A673 (cell line): ENCODE results near the gene GLYATL3. TPM values are rescaled to one million over a fixed set of nuclear protein-coding genes. Genes with fewer than 3 reads are reported as not detected.

Experiments
- Bru-seq: library from RNA; stranded (reverse); fragments of 400-500 nt; gene quantifications from one replicate; lab custom pipeline; 2021; lab: Mats Ljungman, UMichigan
- BruChase-seq, 2 experiments: library from RNA; stranded (reverse); fragments of 400-500 nt; gene quantifications; one replicate each; lab custom pipeline; 2021; lab: Mats Ljungman, UMichigan
- BruUV-seq: library from RNA; stranded (reverse); fragments of 400-500 nt; replicated peaks from 2 replicates; lab custom pipeline; 2021; lab: Mats Ljungman, UMichigan
- CTCF ChIA-PET: fragments of 300-600 bp; sonication (Branson Sonifier 250); formaldehyde crosslinking; loops from one replicate; lab custom pipeline; 2022; ENCODE audit warnings: antibody characterized with exemption; lab: Charles Lee
- POLR2A ChIA-PET: fragments of 300-600 bp; sonication (Branson Sonifier 250); formaldehyde crosslinking; loops from one replicate; lab custom pipeline; 2022; ENCODE audit warnings: antibody characterized with exemption; ENCODE audit not compliant: low non-redundant PET; lab: Charles Lee
- DNase-seq: peaks from one replicate; pipeline ENCODE4 v3.0.0-alpha.2; 2015; ENCODE audit warnings: low spot score
- H3K27ac ChIP-seq: fragments of 200-600 bp; sonication (generic); 2 replicates; pipeline ENCODE4 v1.5.1; 2016; ENCODE audit warnings: mixed run types, low read depth, mild to moderate bottlenecking, mixed read lengths, antibody characterized with exemption, low read length; ENCODE audit not compliant: poor library complexity, severe bottlenecking
- H3K27me3 ChIP-seq: fragments of 200-600 bp; sonication (generic); replicated peaks from 2 replicates; pipeline ENCODE4 v1.6.1; 2017; ENCODE audit warnings: mixed run types, low read depth, mild to moderate bottlenecking, mixed read lengths, antibody characterized with exemption, low read length; ENCODE audit not compliant: insufficient read depth, poor library complexity
- H3K36me3 ChIP-seq: fragments of 200-600 bp; sonication (generic); 2 replicates; pipeline ENCODE4 v1.6.1; 2016; ENCODE audit warnings: mixed run types, mild to moderate bottlenecking, mixed read lengths, antibody characterized with exemption, low read length; ENCODE audit not compliant: insufficient read depth, poor library complexity, severe bottlenecking
- H3K4me1 ChIP-seq: fragments of 200-600 bp; sonication (generic); 2 replicates; pipeline ENCODE4 v1.6.1; 2017; ENCODE audit warnings: mixed run types, mild to moderate bottlenecking, mixed read lengths, antibody characterized with exemption, low read length; ENCODE audit not compliant: insufficient read depth, poor library complexity, severe bottlenecking
- H3K4me3 ChIP-seq: fragments of 200-600 bp; sonication (generic); 2 replicates; pipeline ENCODE4 v1.5.1; 2016; ENCODE audit warnings: low read depth, mixed run types, mild to moderate bottlenecking, mixed read lengths, low read length; ENCODE audit not compliant: poor library complexity, severe bottlenecking
- H3K9me3 ChIP-seq: fragments of 200-600 bp; sonication (generic); 2 replicates; pipeline ENCODE4 v1.6.1; 2016; ENCODE audit warnings: mixed run types, low read depth, mild to moderate bottlenecking, mixed read lengths, antibody characterized with exemption, low read length; ENCODE audit not compliant: poor library complexity, severe bottlenecking
- CTCF ChIP-seq: fragments of 300-800, 200-600 bp; sonication (generic); conservative IDR thresholded peaks from 2 replicates; pipeline ENCODE4 v1.5.1; 2017; ENCODE audit warnings: low read depth, mild to moderate bottlenecking, antibody characterized with exemption, low read length, moderate library complexity, mixed read lengths
- EZH2 ChIP-seq: fragments of 200-600 bp; sonication (generic); IDR thresholded peaks from 2 replicates; pipeline ENCODE4 v1.6.1; 2017; ENCODE audit warnings: borderline replicate concordance, low read depth, mild to moderate bottlenecking, mixed read lengths, antibody characterized with exemption, low read length; ENCODE audit not compliant: poor library complexity, severe bottlenecking
- intact Hi-C: fragments of 100-400 bp; cut with micrococcal nuclease; formaldehyde crosslinking; loops from one replicate; pipeline ENCODE4 v1.10.0; 2022; ENCODE audit not compliant: unreplicated experiment
- long read RNA-seq: library from polyadenylated mRNA; stranded (forward); transcript quantifications from one replicate; pipeline ENCODE4 v2.0.0, GENCODE V29; 2022
- total RNA-seq: library from RNA; stranded (reverse); gene quantifications from 2 replicates; pipeline ENCODE4 v1.2.3, GENCODE V29; 2021

The GLYATL3 gene
- total RNA-seq (not detected in 2 replicates), Bru-seq, nascent RNA (percentile 6 among the genes with signal in this experiment), BruChase-seq, experiment 1, labeled RNA remaining after a 2-hour chase (not detected), BruChase-seq, experiment 2, labeled RNA remaining after a 6-hour chase (percentile 6 among the genes with signal in this experiment)
- long read RNA-seq = 0 reads

DNA sequence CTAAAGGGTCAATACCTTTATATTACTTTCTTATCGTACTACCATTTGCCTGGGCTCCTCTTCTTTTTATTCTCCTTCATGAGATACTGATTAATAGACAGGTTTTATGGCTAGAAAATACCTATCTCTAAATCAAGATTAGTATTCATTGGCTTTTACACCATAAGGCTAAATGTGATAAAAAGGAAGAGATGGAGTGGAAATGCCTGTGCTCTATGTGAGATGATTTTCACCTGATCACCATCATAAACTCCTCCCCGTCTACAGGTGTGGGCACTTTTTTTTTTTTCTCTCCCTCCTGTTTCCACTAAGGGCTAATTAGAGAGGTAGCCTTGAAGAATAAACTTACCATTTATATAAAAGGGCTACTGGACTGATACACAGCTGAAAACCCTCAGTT lies at the start of gene GLYATL3:
GLYATL3 (plus strand) TSS at position 301 of the 400 bp plus-strand sequence. CDS start 12,068 bp downstream, outside the sequence.
- BruUV-seq = no TSS peak
- H3K36me3 ChIP-seq = no peaks in the 10 kb centered on the region
- H3K4me1 ChIP-seq = no peaks in the 10 kb centered on the region
- TF ChIP-seq CTCF (no peak), EZH2 (no peak)
- POLR2A ChIA-PET = no interaction called here
- no peaks in the 10 kb centered on the region for H3K27me3 ChIP-seq
- no peaks in the 10 kb centered on the region for H3K9me3 ChIP-seq
- CTCF ChIA-PET = no interaction called here
- no peak for DNase-seq
- no peak within 1 kb of the TSS for H3K27ac ChIP-seq
- intact Hi-C loops = no loop called here
- H3K4me3 ChIP-seq = no peak within 1 kb of the TSS

DNA sequence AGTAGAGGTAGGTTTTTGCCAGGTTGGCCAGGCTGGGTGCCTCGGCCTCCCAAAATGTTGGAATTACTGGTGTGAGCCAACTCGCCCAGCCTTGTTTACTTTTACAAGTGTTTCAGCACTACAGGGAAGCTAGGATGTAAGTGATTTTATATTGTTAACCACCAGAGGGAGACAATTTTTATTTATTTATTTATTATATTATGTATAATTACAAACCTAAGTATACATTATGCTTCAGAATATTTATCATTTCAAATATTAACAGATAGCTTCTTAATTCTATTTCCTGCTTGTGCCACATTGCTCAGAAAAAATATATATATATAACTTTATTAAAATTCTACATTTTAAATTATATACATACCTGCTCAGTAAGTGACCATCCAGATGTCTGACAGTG lies 46.5 kb upstream of the GLYATL3 start:
- Histone ChIP-seq H3K4me3 (no peak overlapping the region), H3K36me3 (peaks cover 32% of the 10 kb centered on the region), H3K27ac (no peak overlapping the region), H3K4me1 (no peaks in the 10 kb centered on the region), H3K27me3 (no peaks in the 10 kb centered on the region), H3K9me3 (no peaks in the 10 kb centered on the region)
- intact Hi-C loops = loop anchor here (1.0 kb wide), 1 partner anchor 154 kb away; no protein-coding TSS in a partner anchor
- DNase-seq = peak; percentile 16
- TF ChIP-seq CTCF = peak; percentile 48; the same call in 1 of the 2 replicates
- no peak for TF ChIP-seq EZH2
- no TSS peak for BruUV-seq
- ChIA-PET CTCF (interaction anchor here (0.5 kb wide), 2 partner anchors 63 to 1828 kb away, joined by 3 to 6 read pairs; no protein-coding TSS in a partner anchor), POLR2A (no interaction called here)

DNA sequence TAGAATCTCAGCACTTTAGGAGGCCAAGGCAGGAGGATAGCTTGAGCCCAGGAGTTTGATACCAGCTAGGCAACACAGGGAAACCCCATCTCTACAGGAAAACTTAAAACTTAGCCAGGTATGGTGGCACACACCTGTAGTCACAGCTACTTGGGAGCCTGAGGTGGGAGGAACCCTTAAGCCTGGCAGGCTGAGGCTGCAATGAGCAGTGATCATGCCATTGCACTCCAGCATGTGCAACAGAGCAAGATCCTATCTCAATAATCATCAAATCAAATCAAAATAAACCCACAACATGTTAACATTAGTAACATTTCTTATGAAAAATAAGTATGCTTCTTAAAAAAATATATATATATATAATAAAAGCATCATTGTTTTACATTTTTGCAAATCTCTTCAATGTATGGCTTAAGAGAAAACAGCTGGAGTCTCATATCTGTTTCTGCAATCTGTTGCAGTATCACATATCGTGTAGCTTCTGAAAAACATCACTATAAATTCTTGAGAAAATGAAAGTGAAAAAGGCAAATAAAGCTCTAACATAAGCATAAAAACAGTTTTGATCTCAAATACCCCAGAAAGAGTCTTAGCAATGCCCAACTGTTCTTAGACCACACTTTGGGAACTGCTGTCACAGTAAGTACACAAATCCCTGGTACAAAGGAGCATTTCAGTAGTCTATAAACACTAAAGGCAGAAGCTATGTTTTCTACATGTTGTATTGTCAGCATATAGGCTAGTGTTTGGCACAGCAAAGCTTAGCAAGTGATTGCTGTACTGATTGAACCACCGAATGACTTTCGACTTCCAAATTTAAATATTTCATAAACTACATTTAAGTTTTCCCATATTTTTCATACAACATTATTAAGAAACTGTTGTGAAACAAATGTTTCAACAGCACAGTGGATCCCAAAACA lies 44.7 kb upstream of the GLYATL3 start:
- CTCF ChIA-PET = no interaction called here
- no TSS peak for BruUV-seq

More for the DNA sequence above, 44.7 kb upstream of the GLYATL3 start:
- Histone ChIP-seq H3K36me3 (peaks cover 25% of the 10 kb centered on the region), H3K27ac (no peak overlapping the region), H3K27me3 (no peaks in the 10 kb centered on the region), H3K4me3 (no peak overlapping the region), H3K4me1 (no peaks in the 10 kb centered on the region), H3K9me3 (no peaks in the 10 kb centered on the region)
- no peak for TF ChIP-seq CTCF
- no peak for TF ChIP-seq EZH2
- DNase-seq = no peak
- POLR2A ChIA-PET = no interaction called here
- intact Hi-C loops = no loop called here
